Measurements from ENCODE around the gene HOXD3.

HOXD3 gene

DNA sequence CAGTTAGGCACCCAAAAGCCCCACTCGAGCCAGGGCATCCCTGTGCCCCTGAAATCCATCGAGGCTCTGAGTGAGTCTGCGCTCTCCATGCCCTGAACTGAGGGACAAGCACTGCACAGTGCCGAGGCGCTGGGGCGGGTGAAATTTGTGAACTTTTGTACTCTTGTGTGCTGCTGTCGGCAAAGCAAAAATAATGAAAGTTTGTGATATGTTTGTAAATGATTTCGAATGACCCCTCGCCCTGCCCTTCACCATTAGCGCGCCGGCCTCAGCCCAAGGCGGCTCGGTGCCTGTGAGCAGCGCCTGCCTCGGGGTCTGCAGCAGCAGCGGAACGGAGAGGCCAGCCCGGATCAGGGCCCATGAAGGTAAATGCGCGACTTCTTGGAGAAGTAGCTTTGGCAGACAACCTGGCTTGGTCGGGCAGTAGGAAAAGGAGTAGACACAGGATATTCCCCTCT is 7.6 kb upstream of the HOXD3 start:
- no peak for DNase-seq (ENCODE audit: low read depth)

DNA sequence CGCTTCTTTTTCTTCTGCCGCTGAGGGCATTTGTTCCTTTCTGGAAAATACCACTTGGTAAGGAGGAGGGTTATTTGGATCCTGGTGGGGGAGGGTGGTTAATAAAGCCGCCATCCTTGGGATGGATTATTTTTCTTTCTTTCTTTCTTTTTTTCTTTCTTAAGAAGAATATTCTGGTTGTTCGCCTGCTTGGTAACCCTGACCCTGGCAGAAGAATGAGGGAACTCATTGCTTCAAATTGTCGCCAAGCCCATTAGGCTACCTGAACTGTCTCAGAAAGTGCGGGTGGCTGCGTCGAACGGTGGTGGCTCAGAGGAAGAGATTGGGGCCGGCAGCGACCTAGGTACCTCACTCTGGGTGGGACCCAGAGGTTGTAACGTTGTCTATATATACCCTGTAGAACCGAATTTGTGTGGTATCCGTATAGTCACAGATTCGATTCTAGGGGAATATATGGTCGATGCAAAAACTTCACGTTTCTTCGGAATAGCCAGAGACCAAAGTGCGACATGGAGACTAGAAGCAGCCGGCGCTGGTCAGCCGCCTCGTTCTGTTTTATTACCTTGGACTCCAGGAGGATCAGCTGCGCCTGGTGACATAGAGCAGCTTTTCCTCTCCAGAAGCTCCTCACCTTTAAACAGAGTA is 7.0 kb upstream of the HOXD3 start:
- no peak for DNase-seq (ENCODE audit: low read depth)

DNA sequence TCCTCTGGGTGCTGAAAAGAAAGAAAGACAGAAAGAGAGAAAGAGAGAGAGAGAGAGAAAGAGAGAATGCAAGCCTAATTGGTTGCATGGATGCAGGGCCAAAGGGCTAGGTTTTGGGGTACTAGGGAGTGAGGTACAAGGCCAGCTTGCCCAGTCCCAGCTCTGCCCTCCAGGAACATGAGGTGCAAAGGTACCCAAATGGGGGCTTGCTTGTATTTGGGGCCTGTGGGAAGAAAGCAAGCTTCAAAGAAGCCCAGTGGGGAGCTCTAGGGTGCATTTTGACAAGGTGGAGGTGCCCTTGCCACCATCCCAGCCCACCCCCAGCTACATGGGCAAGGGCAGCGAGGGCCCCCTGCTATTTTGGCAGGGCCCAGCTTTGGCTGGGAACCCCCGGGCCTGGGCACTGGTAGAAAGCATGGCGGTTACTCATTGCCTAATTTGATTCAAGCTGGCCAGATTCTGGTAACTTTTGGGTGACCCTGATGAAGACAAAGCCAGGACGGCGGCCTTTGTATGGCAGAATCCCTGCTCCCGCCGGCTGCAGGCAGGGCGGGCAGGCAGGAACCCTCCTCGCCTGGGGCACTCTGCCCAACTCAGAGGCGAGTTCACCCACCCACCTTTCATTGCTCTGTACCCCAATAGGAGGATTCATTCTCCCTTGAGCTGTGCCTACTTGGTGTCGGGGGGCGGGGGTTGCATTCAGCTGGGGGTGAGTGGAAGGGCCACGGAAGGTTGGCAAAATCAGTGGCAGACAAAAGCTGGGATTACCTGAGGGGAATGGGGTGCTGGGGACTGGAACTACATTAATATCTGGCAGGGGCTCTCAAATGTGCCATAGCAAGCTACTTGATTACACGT is 6.3 kb upstream of the HOXD3 start:
- DNase-seq (ENCODE audit: low read depth): no peak

DNA sequence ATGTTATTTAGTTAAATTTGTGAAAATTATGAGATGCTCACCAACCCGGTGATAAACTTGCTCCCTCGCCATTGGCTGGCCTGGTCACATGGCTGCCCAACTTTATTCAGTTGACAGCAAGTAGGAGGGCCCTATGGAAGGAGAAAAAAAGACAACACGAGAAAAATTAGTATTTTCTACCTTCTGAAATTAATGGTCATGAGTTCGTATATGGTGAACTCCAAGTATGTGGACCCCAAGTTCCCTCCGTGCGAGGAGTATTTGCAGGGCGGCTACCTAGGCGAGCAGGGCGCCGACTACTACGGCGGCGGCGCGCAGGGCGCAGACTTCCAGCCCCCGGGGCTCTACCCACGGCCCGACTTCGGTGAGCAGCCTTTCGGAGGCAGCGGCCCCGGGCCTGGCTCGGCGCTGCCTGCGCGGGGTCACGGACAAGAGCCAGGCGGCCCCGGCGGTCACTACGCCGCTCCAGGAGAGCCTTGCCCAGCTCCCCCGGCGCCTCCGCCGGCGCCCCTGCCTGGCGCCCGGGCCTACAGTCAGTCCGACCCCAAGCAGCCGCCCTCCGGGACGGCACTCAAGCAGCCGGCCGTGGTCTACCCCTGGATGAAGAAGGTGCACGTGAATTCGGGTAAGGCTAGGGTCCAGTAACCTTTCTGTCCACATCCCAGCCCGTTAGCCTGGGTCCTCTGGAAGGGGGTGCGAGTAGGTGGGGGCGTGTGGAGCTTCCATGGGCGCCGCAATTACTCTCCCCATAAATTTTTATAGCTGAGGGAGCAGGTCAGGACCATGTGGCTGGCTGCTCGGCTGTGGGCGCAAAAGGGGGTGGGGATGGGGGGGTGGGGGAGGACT is 5.4 kb upstream of the HOXD3 start, which contains the start of gene HOXD4:
Gene HOXD4 (plus strand): TSS at position 109 of the 846 bp plus-strand sequence. CDS start 84 bp downstream, at position 193.
- no peak for DNase-seq (ENCODE audit: low read depth)

DNA sequence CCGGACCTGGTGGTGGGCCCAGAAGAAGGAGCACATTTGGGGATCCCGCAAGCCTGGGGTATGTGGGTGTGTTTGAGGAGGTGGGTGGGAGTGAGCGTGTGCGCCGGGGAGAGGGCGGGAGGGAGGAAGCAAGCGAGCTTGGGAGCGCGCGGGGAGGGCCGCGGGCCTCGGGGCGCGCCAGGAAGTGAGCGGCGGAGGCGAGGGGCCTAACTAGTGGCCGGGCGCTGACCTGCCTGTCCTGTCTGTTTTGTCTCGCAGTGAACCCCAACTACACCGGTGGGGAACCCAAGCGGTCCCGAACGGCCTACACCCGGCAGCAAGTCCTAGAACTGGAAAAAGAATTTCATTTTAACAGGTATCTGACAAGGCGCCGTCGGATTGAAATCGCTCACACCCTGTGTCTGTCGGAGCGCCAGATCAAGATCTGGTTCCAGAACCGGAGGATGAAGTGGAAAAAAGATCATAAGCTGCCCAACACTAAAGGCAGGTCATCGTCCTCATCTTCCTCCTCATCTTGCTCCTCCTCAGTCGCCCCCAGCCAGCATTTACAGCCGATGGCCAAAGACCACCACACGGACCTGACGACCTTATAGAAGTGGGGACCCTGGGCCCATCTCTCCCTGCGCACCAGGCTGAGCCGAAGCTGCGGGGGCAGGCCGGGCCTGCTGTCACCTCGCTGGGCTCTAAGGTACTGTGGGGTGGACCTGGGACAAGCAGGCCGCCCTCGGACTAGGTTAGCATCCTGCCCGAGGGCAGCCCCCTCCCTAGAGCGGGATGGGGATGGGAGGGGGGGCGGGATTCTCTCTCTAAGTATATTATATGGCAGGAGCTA is 4.5 kb upstream of the HOXD3 start:
- DNase-seq (ENCODE audit: low read depth): no peak

GRCh38 chr2:176154576-176155252 is 2.4 kb upstream of the HOXD3 start:
- DNase-seq (ENCODE audit: low read depth): no peak

- no peak for DNase-seq (ENCODE audit: low read depth)
These were observed 1.6 kb upstream of the HOXD3 start for GRCh38 chr2:176155356-176156044.

DNA sequence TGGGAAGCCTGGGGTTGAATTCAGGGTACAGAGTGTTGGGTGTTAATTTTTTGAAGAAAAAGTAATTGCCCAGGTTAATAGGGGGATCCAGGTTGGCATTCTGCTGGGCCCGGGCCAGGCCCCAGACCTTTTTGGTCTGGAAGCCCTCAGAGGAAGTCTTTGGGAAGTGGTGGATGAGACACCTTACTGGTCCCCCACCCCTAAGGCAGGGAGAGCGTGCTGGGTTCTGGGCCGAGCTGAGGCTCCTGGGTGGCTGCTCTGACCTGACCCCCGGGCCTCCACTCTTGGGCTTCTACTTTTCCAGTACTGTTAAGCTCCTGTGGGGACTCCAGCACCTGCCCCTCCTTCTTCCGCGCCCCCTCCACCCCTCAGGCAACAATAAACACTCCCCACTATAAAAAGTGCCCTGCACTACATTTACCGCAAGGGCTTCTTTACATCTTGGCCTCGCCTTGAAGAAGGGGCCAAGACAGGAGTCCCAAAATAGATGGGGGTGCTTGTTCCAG is 753 bp upstream of the HOXD3 start:
- no peak for DNase-seq (ENCODE audit: low read depth)

DNA sequence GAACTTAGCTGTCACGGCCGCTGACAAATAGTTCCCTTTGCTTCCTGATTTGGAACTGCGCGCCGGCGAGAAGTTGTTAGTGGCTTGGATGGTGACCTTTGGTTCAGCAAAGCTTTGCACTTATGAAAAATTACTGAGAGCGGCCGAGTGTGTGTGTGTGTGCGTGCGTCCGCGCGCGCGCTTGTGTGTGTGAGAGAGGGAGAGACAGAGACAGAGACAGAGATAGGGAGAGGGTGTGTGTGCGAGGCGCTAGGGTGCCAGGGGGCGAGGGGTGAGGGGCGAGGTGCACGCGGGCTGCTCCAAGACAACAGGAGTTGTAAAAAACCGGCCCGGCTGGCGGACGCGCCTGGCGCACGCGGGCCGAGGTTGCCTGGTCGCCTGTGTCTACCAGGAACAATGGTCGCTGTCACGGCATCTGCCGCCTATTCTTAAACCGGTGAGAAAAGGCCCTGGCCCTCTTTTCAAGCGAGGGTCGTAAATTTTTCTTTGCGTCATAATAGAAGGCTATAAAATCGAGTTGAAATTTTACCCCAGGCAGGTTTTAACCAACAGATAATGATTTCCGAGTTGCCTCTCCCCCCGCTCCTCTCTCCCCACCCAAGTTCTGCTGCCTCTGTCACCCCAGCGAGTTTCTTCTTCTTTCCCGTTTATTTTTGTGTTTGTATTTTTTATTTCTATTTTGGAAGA is 535 bp downstream of the HOXD3 start:
- DNase-seq (ENCODE audit: low read depth): no peak

- DNase-seq (ENCODE audit: low read depth): no peak
These were observed 1.1 kb downstream of the HOXD3 start for GRCh38 chr2:176158186-176158591.

DNA sequence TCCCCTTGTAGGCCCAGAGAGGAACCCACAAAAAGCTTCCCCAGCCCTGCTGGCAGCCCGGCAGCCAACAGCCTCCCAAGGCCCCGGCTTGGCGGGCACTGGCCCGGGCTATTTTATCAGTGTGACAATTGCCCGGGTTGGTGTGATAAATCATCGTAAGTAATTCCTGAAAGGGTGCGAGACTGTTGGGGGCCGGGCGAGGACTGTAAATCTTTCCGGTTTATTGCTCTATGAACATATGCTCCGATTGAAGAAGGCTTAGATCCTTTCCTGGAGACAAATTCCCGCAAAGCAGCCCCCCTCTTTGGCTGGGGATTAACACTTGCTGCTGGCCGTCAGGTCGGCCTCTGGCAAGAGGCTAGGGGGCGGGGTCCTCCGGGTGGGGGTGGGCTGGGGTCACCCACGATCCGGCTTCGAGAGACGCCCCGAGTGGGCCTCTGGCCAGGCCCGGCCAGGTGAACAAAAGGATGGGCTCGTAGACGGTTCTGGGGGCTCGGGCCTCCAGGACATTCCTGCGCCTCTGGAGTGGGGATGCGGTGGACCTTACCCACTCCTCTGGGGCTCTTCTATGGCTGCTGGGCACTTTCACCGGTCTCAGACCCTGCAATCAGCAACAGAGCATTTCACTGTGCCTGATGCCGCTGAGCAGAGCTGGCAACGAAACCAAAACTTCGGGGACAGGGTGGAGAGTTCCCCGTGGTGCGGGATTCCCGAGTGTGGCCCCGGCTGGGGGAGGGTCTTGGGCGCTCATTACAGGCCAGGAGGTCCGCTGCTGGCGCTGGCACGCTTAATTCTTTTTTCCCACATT is 2.0 kb downstream of the HOXD3 start:
- no peak for DNase-seq (ENCODE audit: low read depth)

- no peak for DNase-seq (ENCODE audit: low read depth)
These were observed 2.6 kb downstream of the HOXD3 start for GRCh38 chr2:176159663-176160250.

GRCh38 chr2:176160251-176160985 is 3.3 kb downstream of the HOXD3 start:
- DNase-seq (ENCODE audit: low read depth): no peak

- no peak for DNase-seq (ENCODE audit: low read depth)
These were observed 4.1 kb downstream of the HOXD3 start for GRCh38 chr2:176160986-176161824.

DNA sequence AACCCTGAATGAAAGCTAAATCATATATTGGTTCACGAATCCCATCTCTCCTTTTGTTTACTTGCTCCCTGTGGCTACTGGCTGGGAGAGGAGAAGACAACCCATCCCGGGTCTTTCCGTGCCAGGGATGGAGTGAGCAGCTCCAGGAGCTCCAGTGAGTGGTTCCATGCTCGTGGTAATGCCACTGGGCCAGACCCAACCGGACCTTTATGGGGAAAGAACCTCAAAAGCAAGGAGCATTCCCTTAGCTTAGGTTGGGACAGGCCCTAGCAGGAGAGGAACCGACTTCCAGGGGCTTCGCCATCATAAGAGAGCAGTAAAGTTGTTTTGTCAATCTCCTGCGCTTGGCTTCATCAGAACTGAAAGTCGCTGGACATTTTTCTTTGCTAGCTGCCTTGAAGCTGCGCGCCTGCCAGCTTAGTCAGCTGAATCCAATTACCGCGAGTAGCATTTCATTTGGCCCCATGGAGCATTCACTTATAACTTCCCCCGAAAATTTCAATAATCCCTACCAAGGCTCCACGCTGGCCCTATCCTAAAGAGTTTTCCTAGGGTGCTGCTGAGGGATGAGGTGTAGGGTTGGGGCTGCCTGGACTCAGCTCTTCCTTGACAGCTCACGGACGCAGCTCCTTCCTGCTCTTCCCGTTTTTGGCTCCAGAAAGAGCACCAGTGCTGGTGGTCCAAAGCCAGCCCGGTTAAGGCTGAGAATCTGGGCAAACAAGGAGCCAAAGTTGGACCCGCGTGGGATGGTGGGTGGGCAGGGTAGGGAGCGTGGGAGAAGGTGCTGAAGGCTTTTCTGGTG is 4.9 kb downstream of the HOXD3 start:
- no peak for DNase-seq (ENCODE audit: low read depth)
